DMS79 (cell line): ENCODE results near the gene METTL24.

ENCODE experiments used
- DNase-seq: peaks from one replicate; lab custom pipeline; 2025; lab: John Stamatoyannopoulos, UW

Gene METTL24

GRCh38 chr6:110357664-110358552 is at the start of gene METTL24:
Gene METTL24 (minus strand): TSS chr6:110358349. CDS start chr6:110358272, 77 bp downstream.
- DNase-seq: peak; percentile 30

GRCh38 chr6:110404607-110405006 is 46.5 kb upstream of the METTL24 start:
- no peak for DNase-seq

GRCh38 chr6:110401585-110402176 is 43.5 kb upstream of the METTL24 start:
- no peak for DNase-seq

- no peak for DNase-seq
Measured at GRCh38 chr6:110400208-110400607, 42.1 kb upstream of the METTL24 start.

GRCh38 chr6:110399219-110400071 is 41.3 kb upstream of the METTL24 start:
- no peak for DNase-seq

GRCh38 chr6:110398778-110399177 is 40.6 kb upstream of the METTL24 start:
- DNase-seq: no peak

GRCh38 chr6:110395221-110395620 is 37.1 kb upstream of the METTL24 start:
- DNase-seq: no peak

- no peak for DNase-seq
Measured at GRCh38 chr6:110394409-110394808, 36.3 kb upstream of the METTL24 start.

GRCh38 chr6:110392727-110393126 is 34.6 kb upstream of the METTL24 start:
- DNase-seq: no peak

- no peak for DNase-seq
Measured at GRCh38 chr6:110390404-110390803, 32.3 kb upstream of the METTL24 start.

- no peak for DNase-seq
Measured at GRCh38 chr6:110389689-110390382, 31.7 kb upstream of the METTL24 start.

- DNase-seq: no peak
Measured at GRCh38 chr6:110387986-110388385, 29.8 kb upstream of the METTL24 start.

GRCh38 chr6:110385458-110385863 is 27.3 kb upstream of the METTL24 start:
- DNase-seq: no peak

- DNase-seq: no peak
Measured at GRCh38 chr6:110378552-110378951, 20.4 kb upstream of the METTL24 start.

- no peak for DNase-seq
Measured at GRCh38 chr6:110369066-110369465, 10.9 kb upstream of the METTL24 start.

- DNase-seq: no peak
Measured at GRCh38 chr6:110368284-110368683, 10.1 kb upstream of the METTL24 start.

GRCh38 chr6:110367825-110368224 is 9.7 kb upstream of the METTL24 start:
- no peak for DNase-seq

- no peak for DNase-seq
Measured at GRCh38 chr6:110366975-110367374, 8.8 kb upstream of the METTL24 start.

GRCh38 chr6:110366256-110366655 is 8.1 kb upstream of the METTL24 start:
- DNase-seq: no peak

- DNase-seq: no peak
Measured at GRCh38 chr6:110364364-110365105, 6.4 kb upstream of the METTL24 start.

GRCh38 chr6:110363748-110364147 is 5.6 kb upstream of the METTL24 start:
- no peak for DNase-seq
